ENCODE data around the gene VHLL.

GRCh38 chr1:156293098-156293434 is 6.0 kb downstream of the VHLL start:
- TF ChIP-seq CTCF (IDR thresholded peaks at IDR 0.05), result no peak
- TF ChIP-seq POLR2A (IDR thresholded peaks at IDR 0.05), result no peak
- TF ChIP-seq POLR2AphosphoS5 (IDR thresholded peaks at IDR 0.05; ENCODE audit: insufficient read depth in 1 of 2, low read depth in 1 of 2), result no peak

All from vagina (tissue), 2 donors.